Measurements from ENCODE around the gene AFAP1L2.

DNA sequence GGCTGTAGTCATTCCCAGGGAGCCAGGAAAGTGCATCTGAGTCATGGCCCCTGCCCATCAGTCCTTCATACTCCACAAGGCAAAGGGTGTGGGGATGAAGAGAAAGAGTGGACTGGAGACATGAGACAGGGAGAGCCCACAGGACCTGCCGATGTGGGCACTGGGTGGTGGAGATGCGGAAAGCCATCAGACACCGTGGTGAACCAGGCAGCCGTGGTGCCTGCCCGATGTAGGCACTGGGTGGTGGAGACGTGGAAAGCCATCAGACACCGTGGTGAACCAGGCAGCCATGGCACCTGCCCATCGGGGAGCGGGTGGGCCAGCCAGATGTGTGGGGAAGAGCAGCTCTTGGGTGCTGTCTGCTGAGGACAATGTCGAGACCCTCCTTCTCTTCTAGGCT, 58.6 kb downstream of the AFAP1L2 start:
- TF ChIP-seq, protein P1, sequence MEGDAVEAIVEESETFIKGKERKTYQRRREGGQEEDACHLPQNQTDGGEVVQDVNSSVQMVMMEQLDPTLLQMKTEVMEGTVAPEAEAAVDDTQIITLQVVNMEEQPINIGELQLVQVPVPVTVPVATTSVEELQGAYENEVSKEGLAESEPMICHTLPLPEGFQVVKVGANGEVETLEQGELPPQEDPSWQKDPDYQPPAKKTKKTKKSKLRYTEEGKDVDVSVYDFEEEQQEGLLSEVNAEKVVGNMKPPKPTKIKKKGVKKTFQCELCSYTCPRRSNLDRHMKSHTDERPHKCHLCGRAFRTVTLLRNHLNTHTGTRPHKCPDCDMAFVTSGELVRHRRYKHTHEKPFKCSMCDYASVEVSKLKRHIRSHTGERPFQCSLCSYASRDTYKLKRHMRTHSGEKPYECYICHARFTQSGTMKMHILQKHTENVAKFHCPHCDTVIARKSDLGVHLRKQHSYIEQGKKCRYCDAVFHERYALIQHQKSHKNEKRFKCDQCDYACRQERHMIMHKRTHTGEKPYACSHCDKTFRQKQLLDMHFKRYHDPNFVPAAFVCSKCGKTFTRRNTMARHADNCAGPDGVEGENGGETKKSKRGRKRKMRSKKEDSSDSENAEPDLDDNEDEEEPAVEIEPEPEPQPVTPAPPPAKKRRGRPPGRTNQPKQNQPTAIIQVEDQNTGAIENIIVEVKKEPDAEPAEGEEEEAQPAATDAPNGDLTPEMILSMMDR (IDR thresholded peaks at IDR 0.05), result no peak
- TF ChIP-seq POLR2A (IDR thresholded peaks at IDR 0.05) (no peak), POLR2AphosphoS5 (IDR thresholded peaks at IDR 0.05) (no peak)
